Measurements from ENCODE around the gene PRR11.

Gene PRR11

DNA sequence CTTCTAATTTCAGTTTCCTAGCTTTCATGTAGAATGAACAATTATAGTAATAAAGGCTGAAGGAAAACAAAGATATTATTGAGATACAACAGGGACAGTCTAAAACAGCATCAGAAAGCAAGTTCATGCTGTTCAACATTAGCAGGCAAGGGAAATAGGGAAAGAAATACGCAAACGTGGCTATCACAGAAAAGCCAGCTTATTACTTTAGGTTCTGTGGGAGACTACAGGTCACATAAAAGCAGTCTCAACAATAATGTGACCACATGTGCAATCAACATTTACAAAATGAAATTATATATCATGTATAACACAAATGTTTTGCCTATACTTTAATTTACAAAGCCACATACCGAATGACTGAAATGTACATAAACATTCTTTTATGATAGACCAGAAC lies 44.0 kb upstream of the PRR11 start:
- TF ChIP-seq, protein P1, sequence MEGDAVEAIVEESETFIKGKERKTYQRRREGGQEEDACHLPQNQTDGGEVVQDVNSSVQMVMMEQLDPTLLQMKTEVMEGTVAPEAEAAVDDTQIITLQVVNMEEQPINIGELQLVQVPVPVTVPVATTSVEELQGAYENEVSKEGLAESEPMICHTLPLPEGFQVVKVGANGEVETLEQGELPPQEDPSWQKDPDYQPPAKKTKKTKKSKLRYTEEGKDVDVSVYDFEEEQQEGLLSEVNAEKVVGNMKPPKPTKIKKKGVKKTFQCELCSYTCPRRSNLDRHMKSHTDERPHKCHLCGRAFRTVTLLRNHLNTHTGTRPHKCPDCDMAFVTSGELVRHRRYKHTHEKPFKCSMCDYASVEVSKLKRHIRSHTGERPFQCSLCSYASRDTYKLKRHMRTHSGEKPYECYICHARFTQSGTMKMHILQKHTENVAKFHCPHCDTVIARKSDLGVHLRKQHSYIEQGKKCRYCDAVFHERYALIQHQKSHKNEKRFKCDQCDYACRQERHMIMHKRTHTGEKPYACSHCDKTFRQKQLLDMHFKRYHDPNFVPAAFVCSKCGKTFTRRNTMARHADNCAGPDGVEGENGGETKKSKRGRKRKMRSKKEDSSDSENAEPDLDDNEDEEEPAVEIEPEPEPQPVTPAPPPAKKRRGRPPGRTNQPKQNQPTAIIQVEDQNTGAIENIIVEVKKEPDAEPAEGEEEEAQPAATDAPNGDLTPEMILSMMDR (IDR thresholded peaks at IDR 0.05; ENCODE audit: low read depth, low read length, missing control alignments): no peak
- DNase-seq (ENCODE audit: low read depth): no peak
- no peak overlapping the region for H3K4me3 ChIP-seq (ENCODE audit: low read depth, low read length)
- in situ Hi-C loops (cut with HindIII; ENCODE audit: low sequenced_read_pairs): no loop called here

DNA sequence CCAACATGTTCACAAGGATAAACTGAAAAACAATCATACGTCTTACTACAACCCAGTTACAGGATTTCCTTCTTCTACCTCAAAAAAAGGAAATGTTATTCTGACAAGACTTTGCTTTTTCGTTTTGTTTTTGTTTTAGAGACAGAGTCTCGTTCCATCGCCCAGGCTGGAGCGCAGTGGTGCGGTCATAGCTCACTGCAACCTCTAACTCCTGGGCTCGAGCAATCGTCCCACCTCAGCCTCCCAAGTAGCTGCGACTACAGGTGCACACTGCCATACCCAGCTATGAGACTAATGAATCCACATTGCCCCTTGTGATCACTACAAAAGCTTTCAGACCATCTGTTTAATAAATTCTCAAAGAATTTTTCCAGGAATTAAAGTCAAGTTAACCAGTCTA lies 40.1 kb upstream of the PRR11 start:
- TF ChIP-seq, protein P1 (IDR thresholded peaks at IDR 0.05; ENCODE audit: low read depth, low read length, missing control alignments): no peak
- H3K4me3 ChIP-seq (ENCODE audit: low read depth, low read length): no peak overlapping the region
- in situ Hi-C loops (cut with HindIII; ENCODE audit: low sequenced_read_pairs): no loop called here
- no peak for DNase-seq (ENCODE audit: low read depth)

DNA sequence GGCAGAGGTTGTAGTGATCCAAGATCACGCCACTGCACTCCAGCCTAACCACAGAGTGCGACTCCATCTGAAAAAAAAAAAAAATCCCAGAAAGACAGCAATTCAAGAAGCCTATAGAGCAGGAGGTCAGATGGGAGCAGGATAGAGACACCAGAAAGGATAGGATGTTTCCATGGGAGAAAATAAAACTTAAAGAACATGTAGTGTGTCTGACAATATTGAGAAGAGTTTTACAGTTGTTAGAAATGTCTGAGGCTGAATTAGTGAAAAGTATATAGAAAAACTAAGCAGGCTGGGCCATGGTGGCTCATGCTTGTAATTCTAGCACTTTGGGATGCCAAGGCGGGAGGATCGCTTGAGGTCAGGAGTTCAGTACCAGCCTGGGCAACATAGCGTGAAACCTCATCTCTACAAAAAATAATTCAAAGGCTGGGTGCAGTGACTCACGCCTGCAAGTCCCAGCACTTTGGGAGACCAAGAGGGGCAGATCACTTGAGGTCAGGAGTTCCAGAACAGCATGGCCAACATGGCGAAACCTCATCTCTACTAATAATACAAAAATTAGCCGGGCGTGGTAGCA lies 33.6 kb upstream of the PRR11 start:
- in situ Hi-C loops (cut with HindIII; ENCODE audit: low sequenced_read_pairs): no loop called here
- TF ChIP-seq, protein P1 (IDR thresholded peaks at IDR 0.05; ENCODE audit: low read depth, low read length, missing control alignments): no peak
- no peak overlapping the region for H3K4me3 ChIP-seq (ENCODE audit: low read depth, low read length)
- no peak for DNase-seq (ENCODE audit: low read depth)

DNA sequence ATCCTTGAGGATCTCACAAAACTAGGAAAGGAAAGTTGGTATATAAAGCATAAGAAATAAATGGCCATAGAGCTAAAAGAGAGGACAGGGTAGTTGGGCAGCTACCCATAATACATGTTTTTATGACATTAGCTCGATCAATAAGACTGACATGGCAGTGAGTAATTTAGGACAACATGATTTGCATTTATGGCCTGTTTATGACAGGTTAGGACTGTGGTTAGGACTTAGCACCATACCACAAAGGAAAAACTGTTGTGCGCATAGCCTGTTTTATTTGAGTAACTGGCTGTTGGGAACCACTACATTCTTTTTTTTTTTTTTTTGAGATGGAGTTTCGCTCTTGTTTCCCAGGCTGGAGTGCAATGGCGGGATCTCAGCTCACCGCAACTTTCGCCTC lies 30.9 kb upstream of the PRR11 start:
- TF ChIP-seq, protein P1 (IDR thresholded peaks at IDR 0.05; ENCODE audit: low read depth, low read length, missing control alignments): no peak
- DNase-seq (ENCODE audit: low read depth): no peak
- in situ Hi-C loops (cut with HindIII; ENCODE audit: low sequenced_read_pairs): no loop called here
- no peak overlapping the region for H3K4me3 ChIP-seq (ENCODE audit: low read depth, low read length)

GRCh38 chr17:59126809-59127417 lies 28.6 kb upstream of the PRR11 start:
- no peak for DNase-seq (ENCODE audit: low read depth)
- H3K4me3 ChIP-seq (ENCODE audit: low read depth, low read length): no peak overlapping the region
- TF ChIP-seq, protein P1 (IDR thresholded peaks at IDR 0.05; ENCODE audit: low read depth, low read length, missing control alignments): no peak
- in situ Hi-C loops (cut with HindIII; ENCODE audit: low sequenced_read_pairs): no loop called here

DNA sequence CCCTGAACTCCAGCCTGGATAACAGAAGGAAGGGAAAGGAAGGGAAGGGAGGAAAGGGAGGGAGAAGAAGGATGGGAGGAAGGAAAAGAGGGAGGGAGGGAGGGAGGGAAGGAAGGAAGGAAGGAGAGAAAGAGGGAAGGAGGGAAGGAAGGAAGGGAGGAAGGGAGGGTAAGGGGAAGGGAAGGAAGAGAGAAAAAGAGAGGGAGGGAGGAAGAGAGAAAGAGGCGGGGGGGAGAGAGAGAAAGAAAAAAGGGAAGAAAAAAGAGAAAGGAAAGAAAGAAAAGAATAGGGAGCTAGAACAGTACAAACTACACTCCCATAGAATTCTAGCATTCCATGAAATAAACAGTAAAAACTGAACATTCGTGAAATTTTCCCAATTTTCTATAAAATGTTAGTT lies 25.7 kb upstream of the PRR11 start:
- DNase-seq (ENCODE audit: low read depth): no peak
- in situ Hi-C loops (cut with HindIII; ENCODE audit: low sequenced_read_pairs): no loop called here
- H3K4me3 ChIP-seq (ENCODE audit: low read depth, low read length): no peak overlapping the region
- TF ChIP-seq, protein P1 (IDR thresholded peaks at IDR 0.05; ENCODE audit: low read depth, low read length, missing control alignments): no peak

All from astrocyte of the cerebellum (primary cell).